Measurements from ENCODE around the gene IPO11.
A peak's percentile ranks its signal among the peaks of the same experiment; 100 is the strongest.

DNA sequence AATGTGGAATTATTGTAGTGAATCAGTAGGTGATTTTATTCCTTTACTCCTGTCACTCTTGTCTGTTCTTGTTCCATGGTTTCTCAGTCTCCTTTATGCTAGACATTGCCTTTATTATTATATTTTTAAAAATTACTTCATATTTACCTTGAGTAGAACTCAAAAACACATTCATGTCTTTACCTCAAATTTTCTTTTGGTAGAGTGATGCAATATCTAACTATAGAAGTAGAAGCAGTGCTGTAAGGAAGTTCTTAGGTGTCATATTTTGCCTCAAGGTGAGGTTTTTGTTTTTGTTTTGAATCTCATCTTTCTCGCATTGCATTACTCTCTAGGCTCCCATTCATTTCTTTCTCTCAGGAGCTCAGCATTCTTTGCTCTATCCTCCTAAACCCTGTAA, 12.2 kb downstream of the IPO11 start:
- TF ChIP-seq, protein P1, sequence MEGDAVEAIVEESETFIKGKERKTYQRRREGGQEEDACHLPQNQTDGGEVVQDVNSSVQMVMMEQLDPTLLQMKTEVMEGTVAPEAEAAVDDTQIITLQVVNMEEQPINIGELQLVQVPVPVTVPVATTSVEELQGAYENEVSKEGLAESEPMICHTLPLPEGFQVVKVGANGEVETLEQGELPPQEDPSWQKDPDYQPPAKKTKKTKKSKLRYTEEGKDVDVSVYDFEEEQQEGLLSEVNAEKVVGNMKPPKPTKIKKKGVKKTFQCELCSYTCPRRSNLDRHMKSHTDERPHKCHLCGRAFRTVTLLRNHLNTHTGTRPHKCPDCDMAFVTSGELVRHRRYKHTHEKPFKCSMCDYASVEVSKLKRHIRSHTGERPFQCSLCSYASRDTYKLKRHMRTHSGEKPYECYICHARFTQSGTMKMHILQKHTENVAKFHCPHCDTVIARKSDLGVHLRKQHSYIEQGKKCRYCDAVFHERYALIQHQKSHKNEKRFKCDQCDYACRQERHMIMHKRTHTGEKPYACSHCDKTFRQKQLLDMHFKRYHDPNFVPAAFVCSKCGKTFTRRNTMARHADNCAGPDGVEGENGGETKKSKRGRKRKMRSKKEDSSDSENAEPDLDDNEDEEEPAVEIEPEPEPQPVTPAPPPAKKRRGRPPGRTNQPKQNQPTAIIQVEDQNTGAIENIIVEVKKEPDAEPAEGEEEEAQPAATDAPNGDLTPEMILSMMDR (conservative IDR thresholded peaks at IDR 0.05; ENCODE audit: low read depth, low read length), result no peak
- TF ChIP-seq POLR2A (IDR thresholded peaks at IDR 0.05; ENCODE audit: low read depth, low read length) (no peak), RAD21 (IDR thresholded peaks at IDR 0.05; ENCODE audit: low read length) (no peak), RCOR1 (IDR thresholded peaks at IDR 0.05; ENCODE audit: insufficient replicate concordance, low read length) (no peak), RFX5 (IDR thresholded peaks at IDR 0.05; ENCODE audit: low read depth, low read length) (no peak), FOS (IDR thresholded peaks at IDR 0.05; ENCODE audit: low read depth, low read length) (no peak), MAFK (IDR thresholded peaks at IDR 0.05; ENCODE audit: low read depth, low read length) (no peak), SMC3 (IDR thresholded peaks at IDR 0.05; ENCODE audit: low read depth, low read length) (no peak), MAZ (IDR thresholded peaks at IDR 0.05; ENCODE audit: borderline replicate concordance, low read depth, low read length) (no peak), NFE2L2 (IDR thresholded peaks at IDR 0.05; ENCODE audit: low read depth, low read length) (no peak), CEBPB (IDR thresholded peaks at IDR 0.05; ENCODE audit: low read depth, low read length) (peak; percentile 27; the same call in 1 of the 2 replicates), BHLHE40 (IDR thresholded peaks at IDR 0.05; ENCODE audit: low read depth, low read length) (no peak)
- TF ChIP-seq, protein P2, sequence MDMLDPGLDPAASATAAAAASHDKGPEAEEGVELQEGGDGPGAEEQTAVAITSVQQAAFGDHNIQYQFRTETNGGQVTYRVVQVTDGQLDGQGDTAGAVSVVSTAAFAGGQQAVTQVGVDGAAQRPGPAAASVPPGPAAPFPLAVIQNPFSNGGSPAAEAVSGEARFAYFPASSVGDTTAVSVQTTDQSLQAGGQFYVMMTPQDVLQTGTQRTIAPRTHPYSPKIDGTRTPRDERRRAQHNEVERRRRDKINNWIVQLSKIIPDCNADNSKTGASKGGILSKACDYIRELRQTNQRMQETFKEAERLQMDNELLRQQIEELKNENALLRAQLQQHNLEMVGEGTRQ (IDR thresholded peaks at IDR 0.05; ENCODE audit: low read depth, low read length), result no peak
- TF ChIP-seq, protein P3, sequence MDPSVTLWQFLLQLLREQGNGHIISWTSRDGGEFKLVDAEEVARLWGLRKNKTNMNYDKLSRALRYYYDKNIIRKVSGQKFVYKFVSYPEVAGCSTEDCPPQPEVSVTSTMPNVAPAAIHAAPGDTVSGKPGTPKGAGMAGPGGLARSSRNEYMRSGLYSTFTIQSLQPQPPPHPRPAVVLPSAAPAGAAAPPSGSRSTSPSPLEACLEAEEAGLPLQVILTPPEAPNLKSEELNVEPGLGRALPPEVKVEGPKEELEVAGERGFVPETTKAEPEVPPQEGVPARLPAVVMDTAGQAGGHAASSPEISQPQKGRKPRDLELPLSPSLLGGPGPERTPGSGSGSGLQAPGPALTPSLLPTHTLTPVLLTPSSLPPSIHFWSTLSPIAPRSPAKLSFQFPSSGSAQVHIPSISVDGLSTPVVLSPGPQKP (IDR thresholded peaks at IDR 0.05; ENCODE audit: borderline replicate concordance, low read depth, low read length), result no peak

All from IMR-90 (cell line).